ENCODE data around the gene ADCY4. TPM values are rescaled to one million over a fixed set of nuclear protein-coding genes. Genes with fewer than 3 reads are reported as not detected.

Gene ADCY4
- total and polyA plus RNA-seq, 2 of the 13 experiments (the other 11 are each of a cell fraction or from before 2014, with no cell fraction given) = 0.03 TPM; not detected in 1

DNA sequence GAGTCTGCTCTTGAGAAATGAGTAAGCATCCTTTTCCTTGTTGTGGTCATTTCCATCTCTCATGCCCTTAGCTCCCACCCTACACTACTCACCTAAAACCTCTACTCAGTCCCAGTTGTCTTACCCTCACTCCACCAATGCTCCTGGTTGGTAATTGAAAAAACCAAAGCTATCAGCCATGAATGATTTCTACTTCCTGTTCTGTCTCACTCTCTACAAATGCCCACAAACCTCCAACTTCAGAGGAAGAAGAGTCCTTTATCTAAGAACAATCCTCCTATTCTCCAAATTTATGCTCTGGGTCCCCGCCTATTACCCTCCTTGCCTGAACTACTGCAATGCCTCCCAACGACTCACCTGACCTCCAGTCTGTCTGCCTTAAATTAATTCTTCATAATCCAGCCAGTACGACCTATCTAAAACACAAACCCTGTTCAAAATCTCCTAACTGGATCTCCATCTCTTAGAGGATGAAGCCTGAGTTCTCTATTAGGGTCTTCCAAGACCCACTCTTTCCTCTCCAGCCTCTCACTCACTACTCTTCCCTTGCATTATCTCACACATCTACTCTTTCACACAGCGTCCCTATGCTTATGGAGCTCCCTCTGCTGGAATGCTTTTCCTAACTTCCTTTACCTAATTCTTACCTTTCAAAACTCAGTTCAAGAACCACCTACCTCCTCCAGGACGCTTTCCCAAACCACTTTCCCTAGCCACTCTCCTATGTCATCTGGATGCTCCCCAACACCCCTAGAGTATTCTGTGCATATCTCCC lies 37.5 kb downstream of the ADCY4 start (continued):
- TF ChIP-seq EP300 (IDR thresholded peaks at IDR 0.05; ENCODE audit: low read depth in 2 of 2, low read length in 2 of 2) = no peak
- no peak for TF ChIP-seq EP300 (CRISPR knock-in tag; IDR thresholded peaks at IDR 0.05; ENCODE audit: borderline replicate concordance)
- TF ChIP-seq HDAC1 (CRISPR knock-in tag; IDR thresholded peaks at IDR 0.05) = peak; percentile 43
- no peak for TF ChIP-seq NFE2L1 (CRISPR knock-in tag; IDR thresholded peaks at IDR 0.05; ENCODE audit: borderline replicate concordance)
- no peak for TF ChIP-seq CENPX (CRISPR knock-in tag; IDR thresholded peaks at IDR 0.05)
- TF ChIP-seq, protein P1, sequence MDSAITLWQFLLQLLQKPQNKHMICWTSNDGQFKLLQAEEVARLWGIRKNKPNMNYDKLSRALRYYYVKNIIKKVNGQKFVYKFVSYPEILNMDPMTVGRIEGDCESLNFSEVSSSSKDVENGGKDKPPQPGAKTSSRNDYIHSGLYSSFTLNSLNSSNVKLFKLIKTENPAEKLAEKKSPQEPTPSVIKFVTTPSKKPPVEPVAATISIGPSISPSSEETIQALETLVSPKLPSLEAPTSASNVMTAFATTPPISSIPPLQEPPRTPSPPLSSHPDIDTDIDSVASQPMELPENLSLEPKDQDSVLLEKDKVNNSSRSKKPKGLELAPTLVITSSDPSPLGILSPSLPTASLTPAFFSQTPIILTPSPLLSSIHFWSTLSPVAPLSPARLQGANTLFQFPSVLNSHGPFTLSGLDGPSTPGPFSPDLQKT (CRISPR knock-in tag; IDR thresholded peaks at IDR 0.05; ENCODE audit: borderline replicate concordance) = no peak
- TF ChIP-seq, protein P2, sequence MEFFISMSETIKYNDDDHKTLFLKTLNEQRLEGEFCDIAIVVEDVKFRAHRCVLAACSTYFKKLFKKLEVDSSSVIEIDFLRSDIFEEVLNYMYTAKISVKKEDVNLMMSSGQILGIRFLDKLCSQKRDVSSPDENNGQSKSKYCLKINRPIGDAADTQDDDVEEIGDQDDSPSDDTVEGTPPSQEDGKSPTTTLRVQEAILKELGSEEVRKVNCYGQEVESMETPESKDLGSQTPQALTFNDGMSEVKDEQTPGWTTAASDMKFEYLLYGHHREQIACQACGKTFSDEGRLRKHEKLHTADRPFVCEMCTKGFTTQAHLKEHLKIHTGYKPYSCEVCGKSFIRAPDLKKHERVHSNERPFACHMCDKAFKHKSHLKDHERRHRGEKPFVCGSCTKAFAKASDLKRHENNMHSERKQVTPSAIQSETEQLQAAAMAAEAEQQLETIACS (CRISPR knock-in tag; IDR thresholded peaks at IDR 0.05) = no peak
- no peak for TF ChIP-seq GTF2F1 (IDR thresholded peaks at IDR 0.05; ENCODE audit: low read length)
- TF ChIP-seq ZNF503 (CRISPR knock-in tag; IDR thresholded peaks at IDR 0.05) = no peak
- TF ChIP-seq, protein P3, sequence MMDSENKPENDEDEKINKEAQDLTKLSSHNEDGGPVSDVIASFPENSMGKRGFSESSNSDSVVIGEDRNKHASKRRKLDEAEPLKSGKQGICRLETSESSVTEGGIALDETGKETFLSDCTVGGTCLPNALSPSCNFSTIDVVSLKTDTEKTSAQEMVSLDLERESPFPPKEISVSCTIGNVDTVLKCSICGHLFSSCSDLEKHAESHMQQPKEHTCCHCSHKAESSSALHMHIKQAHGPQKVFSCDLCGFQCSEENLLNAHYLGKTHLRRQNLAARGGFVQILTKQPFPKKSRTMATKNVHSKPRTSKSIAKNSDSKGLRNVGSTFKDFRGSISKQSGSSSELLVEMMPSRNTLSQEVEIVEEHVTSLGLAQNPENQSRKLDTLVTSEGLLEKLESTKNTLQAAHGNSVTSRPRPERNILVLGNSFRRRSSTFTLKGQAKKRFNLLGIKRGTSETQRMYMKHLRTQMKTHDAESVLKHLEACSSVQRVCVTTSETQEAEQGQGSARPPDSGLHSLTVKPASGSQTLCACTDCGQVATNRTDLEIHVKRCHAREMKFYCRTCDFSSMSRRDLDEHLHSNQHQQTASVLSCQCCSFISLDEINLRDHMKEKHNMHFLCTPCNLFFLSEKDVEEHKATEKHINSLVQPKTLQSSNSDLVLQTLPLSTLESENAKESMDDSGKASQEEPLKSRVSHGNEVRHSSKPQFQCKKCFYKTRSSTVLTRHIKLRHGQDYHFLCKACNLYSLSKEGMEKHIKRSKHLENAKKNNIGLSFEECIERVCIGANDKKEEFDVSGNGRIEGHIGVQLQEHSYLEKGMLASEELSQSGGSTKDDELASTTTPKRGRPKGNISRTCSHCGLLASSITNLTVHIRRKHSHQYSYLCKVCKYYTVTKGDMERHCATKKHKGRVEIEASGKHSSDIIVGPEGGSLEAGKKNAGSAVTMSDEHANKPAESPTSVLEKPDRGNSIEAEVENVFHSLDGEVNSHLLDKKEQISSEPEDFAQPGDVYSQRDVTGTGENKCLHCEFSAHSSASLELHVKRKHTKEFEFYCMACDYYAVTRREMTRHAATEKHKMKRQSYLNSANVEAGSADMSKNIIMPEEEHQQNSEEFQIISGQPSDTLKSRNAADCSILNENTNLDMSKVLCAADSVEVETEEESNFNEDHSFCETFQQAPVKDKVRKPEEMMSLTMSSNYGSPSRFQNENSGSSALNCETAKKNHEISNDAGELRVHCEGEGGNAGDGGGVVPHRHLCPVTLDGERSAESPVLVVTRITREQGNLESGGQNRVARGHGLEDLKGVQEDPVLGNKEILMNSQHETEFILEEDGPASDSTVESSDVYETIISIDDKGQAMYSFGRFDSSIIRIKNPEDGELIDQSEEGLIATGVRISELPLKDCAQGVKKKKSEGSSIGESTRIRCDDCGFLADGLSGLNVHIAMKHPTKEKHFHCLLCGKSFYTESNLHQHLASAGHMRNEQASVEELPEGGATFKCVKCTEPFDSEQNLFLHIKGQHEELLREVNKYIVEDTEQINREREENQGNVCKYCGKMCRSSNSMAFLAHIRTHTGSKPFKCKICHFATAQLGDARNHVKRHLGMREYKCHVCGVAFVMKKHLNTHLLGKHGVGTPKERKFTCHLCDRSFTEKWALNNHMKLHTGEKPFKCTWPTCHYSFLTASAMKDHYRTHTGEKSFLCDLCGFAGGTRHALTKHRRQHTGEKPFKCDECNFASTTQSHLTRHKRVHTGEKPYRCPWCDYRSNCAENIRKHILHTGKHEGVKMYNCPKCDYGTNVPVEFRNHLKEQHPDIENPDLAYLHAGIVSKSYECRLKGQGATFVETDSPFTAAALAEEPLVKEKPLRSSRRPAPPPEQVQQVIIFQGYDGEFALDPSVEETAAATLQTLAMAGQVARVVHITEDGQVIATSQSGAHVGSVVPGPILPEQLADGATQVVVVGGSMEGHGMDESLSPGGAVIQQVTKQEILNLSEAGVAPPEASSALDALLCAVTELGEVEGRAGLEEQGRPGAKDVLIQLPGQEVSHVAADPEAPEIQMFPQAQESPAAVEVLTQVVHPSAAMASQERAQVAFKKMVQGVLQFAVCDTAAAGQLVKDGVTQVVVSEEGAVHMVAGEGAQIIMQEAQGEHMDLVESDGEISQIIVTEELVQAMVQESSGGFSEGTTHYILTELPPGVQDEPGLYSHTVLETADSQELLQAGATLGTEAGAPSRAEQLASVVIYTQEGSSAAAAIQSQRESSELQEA (CRISPR knock-in tag; IDR thresholded peaks at IDR 0.05; ENCODE audit: not compliant biosample characterization) = no peak
- TF ChIP-seq, protein P4, sequence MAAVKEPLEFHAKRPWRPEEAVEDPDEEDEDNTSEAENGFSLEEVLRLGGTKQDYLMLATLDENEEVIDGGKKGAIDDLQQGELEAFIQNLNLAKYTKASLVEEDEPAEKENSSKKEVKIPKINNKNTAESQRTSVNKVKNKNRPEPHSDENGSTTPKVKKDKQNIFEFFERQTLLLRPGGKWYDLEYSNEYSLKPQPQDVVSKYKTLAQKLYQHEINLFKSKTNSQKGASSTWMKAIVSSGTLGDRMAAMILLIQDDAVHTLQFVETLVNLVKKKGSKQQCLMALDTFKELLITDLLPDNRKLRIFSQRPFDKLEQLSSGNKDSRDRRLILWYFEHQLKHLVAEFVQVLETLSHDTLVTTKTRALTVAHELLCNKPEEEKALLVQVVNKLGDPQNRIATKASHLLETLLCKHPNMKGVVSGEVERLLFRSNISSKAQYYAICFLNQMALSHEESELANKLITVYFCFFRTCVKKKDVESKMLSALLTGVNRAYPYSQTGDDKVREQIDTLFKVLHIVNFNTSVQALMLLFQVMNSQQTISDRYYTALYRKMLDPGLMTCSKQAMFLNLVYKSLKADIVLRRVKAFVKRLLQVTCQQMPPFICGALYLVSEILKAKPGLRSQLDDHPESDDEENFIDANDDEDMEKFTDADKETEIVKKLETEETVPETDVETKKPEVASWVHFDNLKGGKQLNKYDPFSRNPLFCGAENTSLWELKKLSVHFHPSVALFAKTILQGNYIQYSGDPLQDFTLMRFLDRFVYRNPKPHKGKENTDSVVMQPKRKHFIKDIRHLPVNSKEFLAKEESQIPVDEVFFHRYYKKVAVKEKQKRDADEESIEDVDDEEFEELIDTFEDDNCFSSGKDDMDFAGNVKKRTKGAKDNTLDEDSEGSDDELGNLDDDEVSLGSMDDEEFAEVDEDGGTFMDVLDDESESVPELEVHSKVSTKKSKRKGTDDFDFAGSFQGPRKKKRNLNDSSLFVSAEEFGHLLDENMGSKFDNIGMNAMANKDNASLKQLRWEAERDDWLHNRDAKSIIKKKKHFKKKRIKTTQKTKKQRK (IDR thresholded peaks at IDR 0.05; ENCODE audit: low read length) = no peak
- TF ChIP-seq ZNF775 (CRISPR knock-in tag; IDR thresholded peaks at IDR 0.05; ENCODE audit: borderline replicate concordance) = no peak

Measured in HepG2 (cell line).